ENCODE data around the gene DBI. TPM values are rescaled to one million over a fixed set of nuclear protein-coding genes. Genes with fewer than 3 reads are reported as not detected.

Gene DBI
- total and polyA plus RNA-seq, 2 experiments from 2014 or later = 171 to 873 TPM

DNA sequence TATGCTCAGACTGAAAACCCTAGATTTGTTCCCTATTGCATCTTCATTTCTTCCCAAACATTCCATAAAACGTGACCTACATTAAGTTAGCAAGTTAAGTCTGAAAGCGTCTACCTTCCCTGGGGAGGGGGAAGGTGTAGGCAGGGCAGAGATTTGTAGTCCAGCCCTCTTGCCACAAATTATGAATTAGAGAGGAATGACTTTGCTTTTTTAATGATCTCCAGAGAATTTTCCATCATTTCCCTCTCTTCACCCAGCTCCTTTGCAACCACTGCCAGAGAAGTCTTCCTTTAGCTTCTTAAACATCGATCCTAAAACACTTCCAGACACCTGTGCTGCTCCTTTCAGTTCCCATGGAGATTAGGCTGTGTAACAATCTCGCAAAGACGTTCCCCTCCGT is 1.3 kb upstream of the DBI start:
- Histone ChIP-seq H3K4me2 (peak overlapping the region; percentile 98), H3K79me2 (replicated peaks; ENCODE audit: insufficient read depth) (peaks cover 49% of the 10 kb centered on the region), H3K4me1 (ENCODE audit: insufficient read depth) (peaks cover 8% of the 10 kb centered on the region; the same call in 1 of the 2 replicates), H2AFZ (no peak overlapping the region), H4K20me1 (replicated peaks; ENCODE audit: insufficient read depth) (peaks cover 15% of the 10 kb centered on the region; the same call in 1 of the 2 replicates), H3K27ac (ENCODE audit: low read depth) (no peak overlapping the region), H3K27me3 (ENCODE audit: insufficient read depth) (no peaks in the 10 kb centered on the region), H3F3A (replicated peaks; ENCODE audit: low read depth) (no peaks in the 10 kb centered on the region), H3K9me2 (ENCODE audit: insufficient read depth) (no peaks in the 10 kb centered on the region), H3K4me3 (peak overlapping the region; percentile 98), H3K36me3 (ENCODE audit: insufficient read depth) (peaks cover 19% of the 10 kb centered on the region)
- Mint-ChIP-seq H3K9me3 (no peaks in the 10 kb centered on the region; the same call in 2 of the 3 replicates), H3K36me3 (ENCODE audit: low read depth) (peaks cover 20% of the 10 kb centered on the region), H3K27me3 (ENCODE audit: insufficient read depth, low read depth, poor library complexity) (peaks cover 12% of the 10 kb centered on the region), H3K4me3 (peak overlapping the region; percentile 98), H3K4me1 (peaks cover 18% of the 10 kb centered on the region), H3K27ac (no peak overlapping the region)
- ATAC-seq = no peak
- DNase-seq (ENCODE audit: low spot score) = no peak
- TF ChIP-seq EZH2phosphoT487 (IDR thresholded peaks at IDR 0.05; ENCODE audit: unreplicated experiment) (no peak), CTCF (conservative IDR thresholded peaks at IDR 0.05; ENCODE audit: low read depth in 2 of 2) (no peak), ZNF114 (CRISPR knock-in tag; IDR thresholded peaks at IDR 0.05) (no peak)

DNA sequence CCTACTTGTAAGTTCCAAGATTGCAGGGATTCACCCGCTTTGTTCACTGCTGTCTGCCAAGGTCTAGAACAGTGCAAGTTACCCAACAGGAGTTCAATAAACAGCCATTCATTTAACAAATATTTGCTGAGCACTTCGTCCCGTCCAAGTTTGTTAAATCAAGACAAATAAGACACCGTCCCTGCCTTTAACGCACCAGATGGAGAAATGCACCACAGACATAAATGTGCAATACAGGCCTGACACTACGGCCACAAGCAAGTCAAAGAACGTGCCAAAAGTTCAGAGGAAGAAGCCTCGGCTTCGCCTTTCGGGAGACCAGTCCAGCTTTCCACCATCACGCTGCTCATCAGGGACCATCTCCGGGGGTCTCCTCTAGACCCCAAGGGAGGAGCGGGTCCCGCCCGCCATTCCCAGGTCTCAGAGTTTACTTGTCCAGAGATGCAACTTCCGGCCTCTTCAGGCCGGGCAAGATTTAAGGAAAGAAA is 572 bp upstream of the DBI start:
- H3K4me2 ChIP-seq = peak overlapping the region; percentile 98
- H3K4me1 ChIP-seq (ENCODE audit: insufficient read depth) = peaks cover 8% of the 10 kb centered on the region; the same call in 1 of the 2 replicates
- H3K79me2 ChIP-seq (replicated peaks; ENCODE audit: insufficient read depth) = peaks cover 49% of the 10 kb centered on the region
- TF ChIP-seq, protein P1, sequence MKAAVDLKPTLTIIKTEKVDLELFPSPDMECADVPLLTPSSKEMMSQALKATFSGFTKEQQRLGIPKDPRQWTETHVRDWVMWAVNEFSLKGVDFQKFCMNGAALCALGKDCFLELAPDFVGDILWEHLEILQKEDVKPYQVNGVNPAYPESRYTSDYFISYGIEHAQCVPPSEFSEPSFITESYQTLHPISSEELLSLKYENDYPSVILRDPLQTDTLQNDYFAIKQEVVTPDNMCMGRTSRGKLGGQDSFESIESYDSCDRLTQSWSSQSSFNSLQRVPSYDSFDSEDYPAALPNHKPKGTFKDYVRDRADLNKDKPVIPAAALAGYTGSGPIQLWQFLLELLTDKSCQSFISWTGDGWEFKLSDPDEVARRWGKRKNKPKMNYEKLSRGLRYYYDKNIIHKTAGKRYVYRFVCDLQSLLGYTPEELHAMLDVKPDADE (IDR thresholded peaks at IDR 0.05) = no peak
- no peak for TF ChIP-seq NANOG (IDR thresholded peaks at IDR 0.05; ENCODE audit: borderline replicate concordance)
- H3K27ac ChIP-seq (ENCODE audit: low read depth) = peak overlapping the region; percentile 85
- H3K27me3 ChIP-seq (ENCODE audit: insufficient read depth) = no peaks in the 10 kb centered on the region
- ATAC-seq (peak; percentile 2; the same call in 1 of the 3 replicates), DNase-seq (ENCODE audit: low spot score) (peak; percentile 13)
- H3K4me3 ChIP-seq = peak overlapping the region; percentile 98
- H3K36me3 Mint-ChIP-seq (ENCODE audit: low read depth) = peaks cover 27% of the 10 kb centered on the region
- H2AFZ ChIP-seq = peak overlapping the region; percentile 98
- H3K9me3 Mint-ChIP-seq = no peaks in the 10 kb centered on the region; the same call in 2 of the 3 replicates
- peak overlapping the region; percentile 98 for H3K4me3 Mint-ChIP-seq
- H3K4me1 Mint-ChIP-seq = peaks cover 18% of the 10 kb centered on the region
- H4K20me1 ChIP-seq (replicated peaks; ENCODE audit: insufficient read depth) = peaks cover 18% of the 10 kb centered on the region; the same call in 1 of the 2 replicates
- H3K36me3 ChIP-seq (ENCODE audit: insufficient read depth) = peaks cover 24% of the 10 kb centered on the region
- peaks cover 14% of the 10 kb centered on the region for H3K27me3 Mint-ChIP-seq (ENCODE audit: insufficient read depth, low read depth, poor library complexity)
- H3K9me2 ChIP-seq (ENCODE audit: insufficient read depth) = no peaks in the 10 kb centered on the region
- peak overlapping the region; percentile 89; the same call in 1 of the 2 replicates for H3K27ac Mint-ChIP-seq
- H3F3A ChIP-seq (replicated peaks; ENCODE audit: low read depth) = no peaks in the 10 kb centered on the region

- H3K4me2 ChIP-seq = peak overlapping the region; percentile 98
- H3K4me1 Mint-ChIP-seq = peaks cover 18% of the 10 kb centered on the region
- H3K27ac Mint-ChIP-seq = 0 out of 2 replicates have a peak overlapping the region, but pooled peaks have one; percentile 92
- peaks cover 8% of the 10 kb centered on the region; the same call in 1 of the 2 replicates for H3K4me1 ChIP-seq (ENCODE audit: insufficient read depth)
- H3F3A ChIP-seq (replicated peaks; ENCODE audit: low read depth) = no peaks in the 10 kb centered on the region
- peaks cover 14% of the 10 kb centered on the region for H3K27me3 Mint-ChIP-seq (ENCODE audit: insufficient read depth, low read depth, poor library complexity)
- peak overlapping the region; percentile 98 for H3K4me3 ChIP-seq
- H2AFZ ChIP-seq = peak overlapping the region; percentile 94; the same call in 1 of the 2 replicates
- no peak overlapping the region for H3K27ac ChIP-seq (ENCODE audit: low read depth)
- DNase-seq (ENCODE audit: low spot score) (peak; percentile 80), ATAC-seq (peak; percentile 81)
- peaks cover 41% of the 10 kb centered on the region for H3K36me3 Mint-ChIP-seq (ENCODE audit: low read depth)
- peak overlapping the region; percentile 98 for H3K4me3 Mint-ChIP-seq
- H4K20me1 ChIP-seq (replicated peaks; ENCODE audit: insufficient read depth) = peaks cover 18% of the 10 kb centered on the region
- H3K79me2 ChIP-seq (replicated peaks; ENCODE audit: insufficient read depth) = peaks cover 49% of the 10 kb centered on the region
- no peaks in the 10 kb centered on the region for H3K9me3 Mint-ChIP-seq
- no peaks in the 10 kb centered on the region for H3K9me2 ChIP-seq (ENCODE audit: insufficient read depth)
- H3K36me3 ChIP-seq (ENCODE audit: insufficient read depth) = peaks cover 38% of the 10 kb centered on the region
- H3K27me3 ChIP-seq (ENCODE audit: insufficient read depth) = no peaks in the 10 kb centered on the region
- TF ChIP-seq ZNF331 (CRISPR knock-in tag; IDR thresholded peaks at IDR 0.05; ENCODE audit: low read depth) (no peak), ZNF114 (CRISPR knock-in tag; IDR thresholded peaks at IDR 0.05) (no peak)
- TF ChIP-seq, protein P1 (IDR thresholded peaks at IDR 0.05) = no peak
These were observed 809 bp downstream of the DBI start for GRCh38 chr2:119367472-119368099.

All from GM23338 (cell line).